Tibial nerve (tissue), 4 donors: ENCODE data around the gene INTS3. TPM values are rescaled to one million over a fixed set of nuclear protein-coding genes. Genes with fewer than 3 reads are reported as not detected.
"Not testable (repeated sequence)": the region's sequence is repeated elsewhere in the genome, so short reads cannot be mapped to it uniquely, and the experiment has no call there.

ENCODE experiments used
- DNase-seq, 2 donors: peaks; one replicate each; pipeline ENCODE4 v3.0.0-alpha.2; 2019; ENCODE audit warnings: low spot score in 2 of 2
- H3K27ac ChIP-seq, 4 donors: fragments of 200-600 bp; sonication (generic) in 3 of 4; one replicate each; pipeline ENCODE4 v1.5.1; 2017 to 2019; ENCODE audit warnings: mild to moderate bottlenecking in 1 of 4
- H3K27me3 ChIP-seq, 2 donors: fragments of 200-600 bp; sonication (generic) in 1 of 2; one replicate each; pipeline versions ENCODE4 v1.5.1 to v1.6.0; 2017 to 2019
- H3K36me3 ChIP-seq, 3 donors: fragments of 200-600 bp; sonication (generic); one replicate each; pipeline ENCODE4 v1.5.1; 2018 to 2019
- H3K4me1 ChIP-seq, 4 donors: fragments of 200-600 bp; sonication (generic) in 3 of 4; one replicate each; pipeline ENCODE4 v1.5.1; 2017 to 2019
- H3K4me3 ChIP-seq, 4 donors: fragments of 200-600 bp; sonication (generic) in 3 of 4; one replicate each; pipeline ENCODE4 v1.5.1; 2017 to 2019; ENCODE audit warnings: mild to moderate bottlenecking in 1 of 4, moderate library complexity in 1 of 4
- H3K9me3 ChIP-seq, 4 donors: fragments of 200-600 bp; sonication (generic) in 3 of 4; one replicate each; pipeline ENCODE4 v1.5.1; 2017 to 2019
- EP300 ChIP-seq, 2 donors: sonication (generic); formaldehyde crosslinking; IDR thresholded peaks; one replicate each; pipeline ENCODE4 v1.6.1; 2017; ENCODE audit warnings: antibody characterized with exemption in 2 of 2, mild to moderate bottlenecking in 1 of 2
- POLR2A ChIP-seq, 2 donors: fragments of 450-650 bp; IDR thresholded peaks; one replicate each; pipeline ENCODE4 v1.6.1; 2017; ENCODE audit warnings: antibody characterized with exemption in 2 of 2, mild to moderate bottlenecking in 2 of 2, moderate library complexity in 2 of 2
- WGBS, 2 donors: methylation state at CpG; one replicate each; pipeline ENCODE4 v1.1.5; 2018; 5-methylcytosine and 5-hydroxymethylcytosine counted together
- total RNA-seq, 4 donors: library from RNA; depleted of rRNA; stranded (reverse); fragments of >200 nt; gene quantifications; one replicate each; pipeline ENCODE4 v1.1.0, GENCODE V29; 2016
- TF ChIP-seq, protein P1 (sequence below), 5 experiments: fragments of 200-600 bp in 3 of 5; fragments of 450-650 bp in 2 of 5; sonication (generic) in 3 of 5; IDR thresholded peaks; one replicate each; pipeline ENCODE4 v1.5.1; 2016 to 2019; ENCODE audit warnings: antibody characterized with exemption in 5 of 5, mild to moderate bottlenecking in 3 of 5, moderate library complexity in 2 of 5

The INTS3 gene
- total RNA-seq, 4 donors from 2014 or later: 66.6 to 79.5 (median 71.3) TPM

DNA sequence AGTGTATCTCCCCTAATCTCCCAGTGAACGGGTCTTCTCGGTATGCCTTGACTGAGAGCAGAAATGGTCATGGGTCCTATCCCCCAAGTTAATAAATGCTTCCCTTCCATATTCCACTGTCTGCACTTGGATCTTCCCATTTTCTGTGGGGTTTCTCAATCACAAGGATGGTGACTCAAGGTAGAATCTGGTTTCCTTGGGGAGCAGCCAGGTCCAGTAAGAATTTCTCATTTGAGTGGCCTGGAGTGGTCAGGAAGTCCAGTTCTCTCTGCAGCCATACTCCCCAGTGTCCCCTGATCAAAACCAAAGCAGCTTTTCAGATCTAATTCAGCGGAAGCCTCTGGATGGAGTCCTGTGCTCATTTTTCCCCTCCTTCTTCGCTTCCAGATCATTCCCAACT, 32.6 kb downstream of the INTS3 start:
- no peaks in the 10 kb centered on the region for H3K9me3 ChIP-seq
- no peak overlapping the region for H3K27ac ChIP-seq
- H3K27me3 ChIP-seq: no peaks in the 10 kb centered on the region
- TF ChIP-seq EP300 (IDR thresholded peaks at IDR 0.05) (no peak), POLR2A (IDR thresholded peaks at IDR 0.05) (no peak)
- TF ChIP-seq, protein P1, sequence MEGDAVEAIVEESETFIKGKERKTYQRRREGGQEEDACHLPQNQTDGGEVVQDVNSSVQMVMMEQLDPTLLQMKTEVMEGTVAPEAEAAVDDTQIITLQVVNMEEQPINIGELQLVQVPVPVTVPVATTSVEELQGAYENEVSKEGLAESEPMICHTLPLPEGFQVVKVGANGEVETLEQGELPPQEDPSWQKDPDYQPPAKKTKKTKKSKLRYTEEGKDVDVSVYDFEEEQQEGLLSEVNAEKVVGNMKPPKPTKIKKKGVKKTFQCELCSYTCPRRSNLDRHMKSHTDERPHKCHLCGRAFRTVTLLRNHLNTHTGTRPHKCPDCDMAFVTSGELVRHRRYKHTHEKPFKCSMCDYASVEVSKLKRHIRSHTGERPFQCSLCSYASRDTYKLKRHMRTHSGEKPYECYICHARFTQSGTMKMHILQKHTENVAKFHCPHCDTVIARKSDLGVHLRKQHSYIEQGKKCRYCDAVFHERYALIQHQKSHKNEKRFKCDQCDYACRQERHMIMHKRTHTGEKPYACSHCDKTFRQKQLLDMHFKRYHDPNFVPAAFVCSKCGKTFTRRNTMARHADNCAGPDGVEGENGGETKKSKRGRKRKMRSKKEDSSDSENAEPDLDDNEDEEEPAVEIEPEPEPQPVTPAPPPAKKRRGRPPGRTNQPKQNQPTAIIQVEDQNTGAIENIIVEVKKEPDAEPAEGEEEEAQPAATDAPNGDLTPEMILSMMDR (IDR thresholded peaks at IDR 0.05): no peak
- 90 to 96% methylated on average over 4 of the region's 4 CpGs for WGBS, 2 donors
- H3K36me3 ChIP-seq: peaks cover 2 to 99% (median 3%) of the 10 kb centered on the region in 3 donors
- H3K4me3 ChIP-seq: no peak overlapping the region
- peaks cover 0 to 18% (median 0%) of the 10 kb centered on the region in 4 donors for H3K4me1 ChIP-seq
- no peak for DNase-seq

DNA sequence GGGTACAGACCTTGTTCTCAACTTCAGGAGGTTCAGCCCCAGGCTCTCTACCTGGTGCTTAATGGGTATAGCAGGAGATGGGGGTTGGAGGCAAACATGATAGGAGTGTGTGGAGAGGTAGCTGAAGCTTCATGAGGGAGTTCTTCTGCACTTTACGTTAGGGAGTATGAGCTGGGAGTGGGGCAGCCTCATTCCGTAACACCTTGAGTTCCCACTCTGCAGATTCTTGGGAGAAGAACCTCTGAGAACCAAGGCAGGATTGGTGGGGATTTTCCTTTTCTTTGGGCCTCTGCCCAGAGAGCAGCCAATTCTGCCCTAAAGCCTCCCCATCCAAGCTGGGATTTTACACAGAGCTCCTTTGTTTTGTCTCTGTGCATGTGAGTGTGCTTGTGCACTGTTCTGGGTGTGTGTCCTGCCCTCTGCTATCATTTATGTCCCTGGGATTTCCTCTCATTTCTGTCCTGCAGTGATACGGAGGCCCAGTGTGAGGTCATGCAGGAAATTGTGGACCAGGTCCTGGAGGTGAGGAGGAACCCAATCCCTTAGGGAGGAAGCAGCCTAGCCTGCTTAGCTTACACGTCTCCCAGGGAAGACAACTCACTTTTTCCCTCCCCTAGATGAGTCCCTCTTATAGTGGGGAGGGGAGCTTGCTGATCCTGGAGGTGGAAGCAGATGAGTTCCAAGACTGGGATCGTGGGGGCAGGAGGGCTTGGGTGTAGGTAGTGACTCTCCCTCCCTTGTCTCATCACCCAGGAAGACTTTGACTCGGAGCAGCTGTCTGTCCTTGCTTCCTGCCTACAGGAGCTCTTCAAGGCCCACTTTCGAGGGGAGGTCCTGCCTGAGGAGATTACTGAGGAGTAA, 35.7 kb downstream of the INTS3 start:
- peak in 1 of 2 donors; percentile 33 for TF ChIP-seq EP300 (IDR thresholded peaks at IDR 0.05)
- TF ChIP-seq, protein P1 (IDR thresholded peaks at IDR 0.05): no peak
- peaks cover 0 to 99% (median 9%) of the 10 kb centered on the region in 3 donors for H3K36me3 ChIP-seq

DNA sequence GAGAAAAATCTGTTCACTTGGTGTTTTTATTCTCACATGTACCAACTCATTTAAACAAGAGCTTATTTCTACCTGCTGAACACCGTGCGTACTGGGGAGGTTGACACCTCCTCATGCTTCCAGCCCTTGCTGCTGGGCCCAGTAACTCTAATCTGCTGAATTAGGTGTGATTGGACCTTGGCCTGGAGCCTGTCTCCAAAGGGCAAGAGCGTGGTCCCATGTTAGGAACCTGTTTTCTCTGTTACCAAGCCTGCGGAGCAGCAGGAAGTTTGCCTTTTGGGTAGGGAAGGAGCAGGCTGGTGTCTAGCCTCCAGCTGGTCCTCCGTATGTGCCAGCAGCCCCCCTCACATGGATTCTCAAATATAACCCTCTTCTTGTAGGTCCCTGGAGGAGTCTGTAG, 36.5 kb downstream of the INTS3 start:
- no peak for DNase-seq
- TF ChIP-seq POLR2A (IDR thresholded peaks at IDR 0.05): no peak
- TF ChIP-seq, protein P1 (IDR thresholded peaks at IDR 0.05): no peak
- TF ChIP-seq EP300 (IDR thresholded peaks at IDR 0.05): no peak
- peaks cover 0 to 99% (median 9%) of the 10 kb centered on the region in 3 donors for H3K36me3 ChIP-seq
- peak overlapping the region in 2 of 4 donors; percentile 14 to 64 for H3K27ac ChIP-seq
- H3K9me3 ChIP-seq: no peaks in the 10 kb centered on the region
- peaks cover 0 to 18% (median 0%) of the 10 kb centered on the region in 4 donors for H3K4me1 ChIP-seq
- no peaks in the 10 kb centered on the region for H3K27me3 ChIP-seq
- 83 to 91% methylated on average over 5 of the region's 5 CpGs for WGBS, 2 donors
- no peak overlapping the region for H3K4me3 ChIP-seq

More for the DNA sequence above, 35.7 kb downstream of the INTS3 start:
- H3K27ac ChIP-seq: peak overlapping the region in 2 of 4 donors; percentile 14 to 64
- no peak overlapping the region for H3K4me3 ChIP-seq
- peaks cover 0 to 18% (median 0%) of the 10 kb centered on the region in 4 donors for H3K4me1 ChIP-seq
- no peaks in the 10 kb centered on the region for H3K27me3 ChIP-seq
- no peaks in the 10 kb centered on the region for H3K9me3 ChIP-seq
- DNase-seq: no peak
- WGBS, 2 donors: 33 to 42% methylated on average over 7 of the region's 7 CpGs

DNA sequence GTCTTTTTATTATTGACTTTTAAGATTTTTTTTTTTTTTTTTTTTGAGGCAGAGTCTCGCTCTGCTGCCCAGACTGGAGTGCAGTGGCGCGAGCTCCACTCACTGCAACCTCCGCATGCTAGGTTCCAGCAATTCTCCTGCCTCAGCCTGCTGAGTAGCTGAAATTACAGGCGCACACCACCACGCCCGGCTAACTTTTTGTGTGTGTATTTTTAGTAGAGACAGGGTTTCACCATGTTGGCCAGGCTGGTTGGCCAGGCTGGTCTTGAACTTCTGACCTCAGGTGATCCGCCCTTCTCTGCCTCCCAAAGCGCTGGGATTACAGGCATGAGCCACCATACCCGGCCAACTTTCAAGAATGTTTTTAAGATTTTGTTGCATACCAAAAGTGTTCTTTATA, 38.8 kb downstream of the INTS3 start:
- peaks cover 0 to 32% (median 0%) of the 10 kb centered on the region in 4 donors for H3K4me1 ChIP-seq
- not testable (repeated sequence) for DNase-seq, H3K4me3 ChIP-seq, H3K9me3 ChIP-seq, H3K27me3 ChIP-seq, H3K27ac ChIP-seq
- peaks cover 0 to 100% (median 5%) of the 10 kb centered on the region in 3 donors for H3K36me3 ChIP-seq
- 95 to 96% methylated on average over 10 of the region's 10 CpGs for WGBS, 2 donors

DNA sequence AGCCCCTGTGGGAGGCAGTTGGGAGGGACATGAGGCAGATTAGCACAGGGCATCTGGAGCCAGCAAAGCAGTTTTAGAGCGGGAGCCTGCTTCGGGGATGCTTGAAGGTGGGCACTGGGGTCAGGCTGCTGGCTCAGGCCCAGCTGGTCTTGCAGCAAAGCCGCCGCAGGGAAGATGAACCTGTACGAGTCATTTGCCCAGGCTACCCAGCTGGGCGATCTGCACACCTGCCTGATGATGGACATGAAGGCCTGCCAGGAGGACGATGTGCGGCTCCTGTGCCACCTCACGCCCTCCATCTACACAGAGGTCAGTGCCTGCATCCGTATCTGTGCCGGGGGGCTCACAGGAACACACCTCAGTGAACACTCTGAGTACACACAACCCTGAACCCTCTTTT, 39.7 kb downstream of the INTS3 start:
- no peak for DNase-seq
- Histone ChIP-seq H3K27me3 (no peaks in the 10 kb centered on the region), H3K27ac (no peak overlapping the region), H3K36me3 (peaks cover 0 to 100% (median 5%) of the 10 kb centered on the region in 3 donors), H3K9me3 (no peaks in the 10 kb centered on the region), H3K4me1 (peaks cover 0 to 36% (median 0%) of the 10 kb centered on the region in 4 donors), H3K4me3 (no peak overlapping the region)
- TF ChIP-seq, protein P1 (IDR thresholded peaks at IDR 0.05): no peak
- no peak for TF ChIP-seq EP300 (IDR thresholded peaks at IDR 0.05)
- TF ChIP-seq POLR2A (IDR thresholded peaks at IDR 0.05): no peak
- 85 to 93% methylated on average over 7 to 8 of the region's 11 CpGs for WGBS, 2 donors
